KMS-11 (cell line): ENCODE results near the gene MEGF10.

Experiments
- H2AFZ ChIP-seq: fragments of 200-600 bp; sonication (generic); 2 replicates; pipeline ENCODE4 v1.6.1; 2016; ENCODE audit warnings: antibody characterized with exemption, mixed run types, low read depth
- H3K27ac ChIP-seq: fragments of 200-600 bp; sonication (generic); 2 replicates; pipeline ENCODE4 v1.6.1; 2016; ENCODE audit warnings: mild to moderate bottlenecking, mixed run types
- H3K27me3 ChIP-seq: fragments of 200-600 bp; sonication (generic); 2 replicates; pipeline ENCODE4 v1.6.1; 2017; ENCODE audit warnings: mild to moderate bottlenecking, low read depth, mixed run types, moderate library complexity; ENCODE audit not compliant: insufficient read depth
- H3K36me3 ChIP-seq: fragments of 200-600 bp; sonication (generic); 2 replicates; pipeline ENCODE4 v1.6.1; 2017; ENCODE audit warnings: mild to moderate bottlenecking, mixed run types; ENCODE audit not compliant: insufficient read depth
- H3K4me1 ChIP-seq: fragments of 200-600 bp; sonication (generic); 2 replicates; pipeline ENCODE4 v1.6.1; 2016; ENCODE audit warnings: mild to moderate bottlenecking, low read depth, mixed run types; ENCODE audit not compliant: poor library complexity, severe bottlenecking
- H3K4me2 ChIP-seq: fragments of 200-600 bp; sonication (generic); 2 replicates; pipeline ENCODE4 v1.7.0; 2016; ENCODE audit warnings: mild to moderate bottlenecking, mixed run types
- H3K4me3 ChIP-seq: fragments of 200-600 bp; sonication (generic); IDR thresholded peaks from 2 replicates; pipeline ENCODE4 v1.6.1; 2017; ENCODE audit warnings: low read depth, low read length, mixed read lengths; ENCODE audit not compliant: insufficient read depth
- H3K79me2 ChIP-seq: fragments of 200-600 bp; sonication (generic); 2 replicates; pipeline ENCODE4 v1.6.1; 2016; ENCODE audit warnings: low read depth, mixed run types; ENCODE audit not compliant: insufficient read depth
- H3K9ac ChIP-seq: fragments of 200-600 bp; sonication (generic); 2 replicates; pipeline ENCODE4 v1.6.1; 2016; ENCODE audit warnings: mild to moderate bottlenecking, mixed run types
- H4K20me1 ChIP-seq: fragments of 200-600 bp; sonication (generic); 2 replicates; pipeline ENCODE4 v1.6.1; 2016; ENCODE audit warnings: mild to moderate bottlenecking, mixed run types; ENCODE audit not compliant: insufficient read depth
- TF ChIP-seq, protein P1 (sequence below): fragments of 200-600 bp; sonication (generic); conservative IDR thresholded peaks from 2 replicates; pipeline ENCODE4 v1.6.1; 2017; ENCODE audit warnings: low read depth, mild to moderate bottlenecking, antibody characterized with exemption, low read length, moderate library complexity, mixed read lengths

The MEGF10 gene

DNA sequence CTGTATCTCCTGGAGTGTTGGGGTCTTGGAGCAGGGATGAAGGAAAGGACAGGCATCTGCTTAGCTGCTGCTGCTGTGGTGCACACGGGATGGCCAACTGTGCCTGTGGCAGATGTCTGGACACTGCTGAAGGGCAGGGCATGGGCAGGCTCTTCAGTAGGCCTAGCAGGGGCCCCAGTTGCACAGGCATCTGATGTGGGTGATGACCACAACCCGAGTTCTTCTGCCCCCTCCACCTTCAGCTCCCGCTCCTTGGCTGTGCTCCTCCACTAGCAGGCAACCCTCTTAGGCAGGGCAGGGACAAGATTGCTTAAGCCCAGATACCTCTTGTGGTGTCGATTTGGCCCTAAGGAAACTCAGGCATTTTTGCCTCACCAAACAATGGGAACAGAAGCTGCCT is 9.0 kb upstream of the MEGF10 start:
- Histone ChIP-seq H3K36me3 (no peaks in the 10 kb centered on the region), H3K79me2 (no peaks in the 10 kb centered on the region), H2AFZ (no peak overlapping the region), H3K27me3 (no peaks in the 10 kb centered on the region), H3K9ac (no peak overlapping the region), H3K4me3 (no peak overlapping the region), H3K27ac (no peak overlapping the region), H3K4me1 (no peaks in the 10 kb centered on the region), H4K20me1 (no peaks in the 10 kb centered on the region), H3K4me2 (no peak overlapping the region)
- TF ChIP-seq, protein P1, sequence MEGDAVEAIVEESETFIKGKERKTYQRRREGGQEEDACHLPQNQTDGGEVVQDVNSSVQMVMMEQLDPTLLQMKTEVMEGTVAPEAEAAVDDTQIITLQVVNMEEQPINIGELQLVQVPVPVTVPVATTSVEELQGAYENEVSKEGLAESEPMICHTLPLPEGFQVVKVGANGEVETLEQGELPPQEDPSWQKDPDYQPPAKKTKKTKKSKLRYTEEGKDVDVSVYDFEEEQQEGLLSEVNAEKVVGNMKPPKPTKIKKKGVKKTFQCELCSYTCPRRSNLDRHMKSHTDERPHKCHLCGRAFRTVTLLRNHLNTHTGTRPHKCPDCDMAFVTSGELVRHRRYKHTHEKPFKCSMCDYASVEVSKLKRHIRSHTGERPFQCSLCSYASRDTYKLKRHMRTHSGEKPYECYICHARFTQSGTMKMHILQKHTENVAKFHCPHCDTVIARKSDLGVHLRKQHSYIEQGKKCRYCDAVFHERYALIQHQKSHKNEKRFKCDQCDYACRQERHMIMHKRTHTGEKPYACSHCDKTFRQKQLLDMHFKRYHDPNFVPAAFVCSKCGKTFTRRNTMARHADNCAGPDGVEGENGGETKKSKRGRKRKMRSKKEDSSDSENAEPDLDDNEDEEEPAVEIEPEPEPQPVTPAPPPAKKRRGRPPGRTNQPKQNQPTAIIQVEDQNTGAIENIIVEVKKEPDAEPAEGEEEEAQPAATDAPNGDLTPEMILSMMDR, result no peak

DNA sequence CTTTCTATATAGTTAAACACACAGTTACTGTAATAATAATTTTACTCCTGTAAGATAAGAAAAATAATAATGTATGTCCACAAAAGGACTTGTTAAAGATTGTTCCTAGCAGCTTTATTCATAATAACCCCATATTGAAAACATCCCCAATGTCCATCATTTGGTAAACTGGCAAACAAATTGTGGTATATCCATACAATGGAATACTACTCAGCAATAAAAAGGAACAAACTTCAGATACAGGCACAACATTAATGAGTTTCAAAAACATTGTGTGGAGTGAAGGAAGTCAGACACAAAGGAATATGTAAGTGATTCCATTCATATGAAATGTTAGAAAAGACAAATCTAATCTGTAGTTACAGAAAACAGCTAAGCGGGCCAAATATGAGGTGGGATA is 1.9 kb upstream of the MEGF10 start:
- Histone ChIP-seq H3K4me1 (no peaks in the 10 kb centered on the region), H4K20me1 (no peaks in the 10 kb centered on the region), H3K27me3 (no peaks in the 10 kb centered on the region), H3K79me2 (no peaks in the 10 kb centered on the region), H3K27ac (no peak overlapping the region), H3K36me3 (no peaks in the 10 kb centered on the region), H3K4me2 (no peak overlapping the region), H2AFZ (no peak overlapping the region), H3K9ac (no peak overlapping the region), H3K4me3 (no peak overlapping the region)
- TF ChIP-seq, protein P1, result no peak

DNA sequence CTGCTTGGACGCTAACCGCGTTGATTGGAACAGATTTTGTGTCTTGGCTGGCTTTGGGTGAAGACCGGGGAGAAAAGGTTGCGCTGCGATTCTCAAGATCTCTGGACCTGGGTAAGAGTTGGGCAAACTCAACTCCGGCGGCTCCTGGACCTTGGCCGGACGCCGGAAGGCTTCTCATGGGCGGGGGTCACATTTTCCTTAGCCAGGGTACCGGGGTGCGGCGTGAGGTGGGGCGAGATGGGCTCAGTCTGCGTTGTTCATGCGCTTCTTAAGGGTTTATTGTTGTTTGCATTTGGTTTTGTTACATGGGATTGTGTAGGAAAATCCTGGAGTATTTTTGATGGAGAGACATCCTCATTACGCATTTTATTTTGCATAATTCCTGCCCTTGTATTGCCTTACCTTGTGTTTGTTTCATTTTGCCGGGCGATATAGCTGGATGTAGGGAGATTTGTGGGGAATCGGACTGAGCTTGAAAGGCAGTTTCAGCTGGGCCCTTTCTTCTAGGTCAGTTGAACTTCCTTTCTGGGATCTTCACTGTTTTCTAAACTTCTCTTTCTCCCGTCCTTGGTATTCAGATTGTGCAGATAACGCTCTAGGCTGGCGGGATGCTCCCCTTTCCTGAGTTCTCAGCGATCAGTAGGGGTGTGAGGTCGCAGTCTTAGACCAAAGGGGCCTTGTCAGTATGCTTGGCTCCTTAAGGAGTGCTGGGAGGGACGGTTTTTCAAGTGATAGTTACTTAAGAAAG is 524 bp downstream of the MEGF10 start:
- Histone ChIP-seq H4K20me1 (no peaks in the 10 kb centered on the region), H2AFZ (no peak overlapping the region), H3K4me1 (no peaks in the 10 kb centered on the region), H3K36me3 (no peaks in the 10 kb centered on the region), H3K27me3 (no peaks in the 10 kb centered on the region), H3K9ac (no peak overlapping the region), H3K79me2 (no peaks in the 10 kb centered on the region), H3K27ac (no peak overlapping the region), H3K4me3 (no peak overlapping the region), H3K4me2 (no peak overlapping the region)
- TF ChIP-seq, protein P1, result no peak

DNA sequence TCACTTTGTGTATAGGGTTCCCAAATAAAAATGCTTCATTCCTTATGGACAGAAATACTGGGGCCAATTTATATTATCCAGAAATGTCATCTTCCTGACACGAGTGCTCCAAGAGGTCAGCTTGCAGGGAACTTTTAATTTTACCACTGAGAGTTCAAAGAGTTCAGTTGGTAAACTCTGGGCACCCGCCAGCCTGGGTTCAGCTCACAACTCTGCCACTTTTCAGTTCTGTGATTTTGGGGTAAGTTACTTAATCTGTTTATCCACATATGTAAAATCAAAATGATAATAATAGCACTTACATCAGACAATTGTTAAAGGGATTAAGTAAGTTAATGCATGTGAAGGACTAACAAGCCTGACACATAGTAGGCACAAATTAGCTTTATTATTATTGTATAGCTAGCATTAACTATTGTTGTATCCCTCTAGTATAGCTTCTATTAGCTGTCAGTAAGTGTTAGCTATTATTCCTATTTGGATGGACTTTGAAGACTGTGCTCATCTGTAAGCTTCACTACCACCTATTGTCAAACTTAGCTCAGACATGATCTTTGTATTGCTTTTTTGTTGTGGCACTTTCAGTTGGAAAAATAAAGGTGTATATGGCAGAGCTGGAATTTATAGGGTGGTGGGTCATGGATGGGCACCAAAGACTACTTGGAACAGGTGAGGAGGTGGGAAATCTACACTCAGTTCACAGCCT is 1.6 kb downstream of the MEGF10 start:
- Histone ChIP-seq H3K36me3 (no peaks in the 10 kb centered on the region), H3K9ac (no peak overlapping the region), H3K4me3 (no peak overlapping the region), H4K20me1 (no peaks in the 10 kb centered on the region), H3K27me3 (no peaks in the 10 kb centered on the region), H3K27ac (no peak overlapping the region), H2AFZ (no peak overlapping the region), H3K79me2 (no peaks in the 10 kb centered on the region), H3K4me1 (no peaks in the 10 kb centered on the region), H3K4me2 (no peak overlapping the region)
- TF ChIP-seq, protein P1, result no peak
